B cell (primary cell): ENCODE results near the gene BEND3. TPM values are rescaled to one million over a fixed set of nuclear protein-coding genes. Genes with fewer than 3 reads are reported as not detected.

ENCODE experiments used
- ATAC-seq: fragments of 200-7000 bp; cut with Tn5 transposase; one replicate; pipeline ENCODE4 v1.10.0; 2021; ENCODE audit warnings: low read depth, mild to moderate bottlenecking, moderate number of reproducible peaks, moderate library complexity
- CTCF ChIA-PET: fragments of 350-600 bp; sonication (Branson Sonifier 250); formaldehyde crosslinking; loops from one replicate; lab custom pipeline; 2021; ENCODE audit warnings: antibody characterized with exemption, inconsistent platforms; lab: Charles Lee
- POLR2A ChIA-PET: fragments of 350-600 bp; sonication (Branson Sonifier 250); formaldehyde crosslinking; loops from one replicate; lab custom pipeline; 2021; ENCODE audit warnings: antibody characterized with exemption; lab: Charles Lee
- DNase-seq: peaks from one replicate; pipeline ENCODE4 v3.0.0; 2013
- H2AFZ ChIP-seq: 2 replicates; pipeline ENCODE4 v1.6.1; 2012; ENCODE audit warnings: mild to moderate bottlenecking, low read depth, low read length; ENCODE audit not compliant: insufficient read depth, poor library complexity, severe bottlenecking
- H3K27ac ChIP-seq, 2 donors: 1 replicate in 1 of 2; 2 replicates in 1 of 2; pipeline ENCODE4 v1.5.1; 2012 to 2013; ENCODE audit warnings: low read length in 2 of 2, mild to moderate bottlenecking in 2 of 2, moderate library complexity in 1 of 2
- H3K27me3 ChIP-seq, 4 experiments: fragments of 200-600 bp in 1 of 4; sonication (generic) in 1 of 4; replicated peaks in 1 of 4; 1 replicate in 2 of 4; 2 replicates in 2 of 4; pipeline versions ENCODE4 v1.6.1 to v1.7.0; 2013 to 2016; ENCODE audit warnings: low read length in 3 of 4, mild to moderate bottlenecking in 2 of 4, mixed read lengths in 1 of 4, moderate library complexity in 1 of 4; ENCODE audit not compliant: insufficient read depth in 4 of 4, control insufficient read depth in 3 of 4; ENCODE audit errors: control extremely low read depth in 1 of 4
- H3K36me3 ChIP-seq, 2 experiments: replicated peaks in 1 of 2; 1 replicate in 1 of 2; 2 replicates in 1 of 2; pipeline versions ENCODE4 v1.6.1 to v1.7.1; 2013; ENCODE audit warnings: low read length in 1 of 2; ENCODE audit not compliant: insufficient read depth in 2 of 2, control insufficient read depth in 1 of 2; ENCODE audit errors: control extremely low read depth in 1 of 2, extremely low read depth in 1 of 2
- H3K4me1 ChIP-seq, 2 donors: fragments of 200-600 bp in 1 of 2; sonication (generic) in 1 of 2; 1 replicate in 1 of 2; 2 replicates in 1 of 2; pipeline versions ENCODE4 v1.5.1 to v1.6.1; 2013 to 2017; ENCODE audit warnings: low read length in 2 of 2; ENCODE audit not compliant: control insufficient read depth in 2 of 2, insufficient read depth in 2 of 2
- H3K4me2 ChIP-seq: replicated peaks from 2 replicates; pipeline ENCODE3; 2012; ENCODE audit warnings: mild to moderate bottlenecking, low read depth, low read length; ENCODE audit not compliant: poor library complexity, severe bottlenecking
- H3K4me3 ChIP-seq, 5 experiments: fragments of 200-600 bp in 1 of 5; sonication (generic) in 1 of 5; 1 replicate in 3 of 5; 2 replicates in 2 of 5; pipeline versions ENCODE4 v1.5.1 to v1.7.0; 2011 to 2016; ENCODE audit warnings: low read length in 4 of 5, mild to moderate bottlenecking in 4 of 5, low read depth in 2 of 5, control low read depth in 1 of 5, moderate library complexity in 1 of 5; ENCODE audit not compliant: insufficient read depth in 1 of 5; ENCODE audit errors: control extremely low read depth in 1 of 5, extremely low read depth in 1 of 5
- H3K79me2 ChIP-seq: fragments of 200-600 bp; sonication (generic); one replicate; pipeline ENCODE4 v1.6.0; 2016; ENCODE audit warnings: low read length; ENCODE audit not compliant: control insufficient read depth, insufficient read depth
- H3K9ac ChIP-seq: fragments of 200-600 bp; sonication (generic); 2 replicates; pipeline ENCODE4 v1.6.1; 2017; ENCODE audit warnings: mild to moderate bottlenecking, low read length, moderate library complexity
- H3K9me3 ChIP-seq, 3 donors: one replicate each; pipeline versions ENCODE4 v1.6.1 to v1.7.1; 2013; ENCODE audit warnings: low read length in 2 of 3; ENCODE audit not compliant: control insufficient read depth in 2 of 3, insufficient read depth in 1 of 3; ENCODE audit errors: control extremely low read depth in 1 of 3
- H4K20me1 ChIP-seq: 2 replicates; pipeline ENCODE4 v1.6.0; 2012; ENCODE audit warnings: mild to moderate bottlenecking, low read length; ENCODE audit not compliant: insufficient read depth, control insufficient read depth, poor library complexity, severe bottlenecking
- H3K27ac Mint-ChIP-seq: one replicate; pipeline ENCODE4 v1.8.0; 2021; ENCODE audit warnings: mixed read lengths
- H3K27me3 Mint-ChIP-seq: one replicate; pipeline ENCODE4 v1.8.0; 2021; ENCODE audit warnings: mixed read lengths
- H3K4me1 Mint-ChIP-seq: one replicate; pipeline ENCODE4 v1.8.0; 2021; ENCODE audit warnings: mixed read lengths
- H3K4me3 Mint-ChIP-seq: one replicate; pipeline ENCODE4 v1.8.0; 2021; ENCODE audit warnings: mixed read lengths
- H3K9me3 Mint-ChIP-seq: one replicate; pipeline ENCODE4 v1.8.0; 2022; ENCODE audit warnings: mixed read lengths; ENCODE audit not compliant: insufficient read depth
- EZH2 ChIP-seq: IDR thresholded peaks from 2 replicates; pipeline ENCODE4 v1.6.1; 2012; ENCODE audit warnings: borderline replicate concordance, low read depth, mild to moderate bottlenecking, moderate library complexity, low read length; ENCODE audit not compliant: insufficient read depth, poor library complexity, severe bottlenecking
- WGBS: methylation state at CpG from one replicate; pipeline ENCODE4 v1.1.5; 2013; ENCODE audit warnings: missing lambda C conversion rate; ENCODE audit not compliant: insufficient coverage; 5-methylcytosine and 5-hydroxymethylcytosine counted together
- intact Hi-C: fragments of 100-400 bp; cut with micrococcal nuclease; formaldehyde crosslinking; loops from one replicate; pipeline ENCODE4 v1.10.0; 2022
- polyA plus RNA-seq: library from polyadenylated mRNA; depleted of rRNA; stranded (reverse); fragments of >200 nt; gene quantifications from 2 replicates; pipeline ENCODE4 v1.2.3, GENCODE V29; 2012
- total RNA-seq, 2 donors: library from RNA; stranded (reverse); fragments of 120-200 nt in 1 of 2; gene quantifications; 1 replicate in 1 of 2; 2 replicates in 1 of 2; pipeline versions ENCODE4 v1.2.3 to v1.2.4, GENCODE V29; 2013 to 2022
- TF ChIP-seq, protein P1 (sequence below): fragments of 200-600 bp; IDR thresholded peaks from one replicate; pipeline ENCODE4 v1.8.0; 2022; ENCODE audit warnings: antibody characterized with exemption, mild to moderate bottlenecking

BEND3 gene
- total and polyA plus RNA-seq, 2 donors (not counting 1 experiment from before 2014, with no cell fraction given) = 0.78 to 2.0 TPM

DNA sequence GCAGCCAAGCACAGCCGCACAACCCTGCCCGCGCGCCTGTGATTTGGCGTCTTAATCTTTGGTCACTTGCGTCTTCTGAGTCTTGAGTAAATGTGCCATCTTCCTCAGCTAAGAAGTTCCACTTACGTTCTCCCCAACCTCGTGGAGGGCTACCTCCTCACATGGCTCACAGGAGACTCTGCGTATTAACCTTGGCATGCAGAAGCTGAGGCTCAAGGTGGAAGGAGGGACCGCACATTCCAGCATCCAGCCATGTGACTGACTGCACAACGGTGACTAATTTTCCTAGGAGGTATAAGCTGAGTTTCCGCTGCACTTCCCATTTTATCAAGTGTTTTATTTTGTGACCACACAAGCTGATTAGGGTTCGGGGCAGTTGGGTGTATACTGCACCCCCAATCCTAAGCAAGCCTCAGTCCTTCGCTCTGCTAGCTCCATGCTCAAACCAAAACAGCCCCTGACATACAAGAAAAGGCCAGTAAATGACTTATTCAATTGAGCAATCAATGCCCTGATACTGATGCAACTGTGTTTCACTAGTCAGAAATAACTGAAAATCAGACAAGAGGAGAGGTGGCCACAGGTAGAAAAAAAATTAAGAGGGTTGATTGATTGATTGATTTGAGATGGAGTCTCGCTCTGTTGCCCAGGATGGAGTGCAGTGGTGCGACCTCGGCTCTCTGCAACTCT lies 7.0 kb downstream of the BEND3 start:
- peaks cover under 1% of the 10 kb centered on the region for H3K79me2 ChIP-seq
- POLR2A ChIA-PET = no interaction called here

DNA sequence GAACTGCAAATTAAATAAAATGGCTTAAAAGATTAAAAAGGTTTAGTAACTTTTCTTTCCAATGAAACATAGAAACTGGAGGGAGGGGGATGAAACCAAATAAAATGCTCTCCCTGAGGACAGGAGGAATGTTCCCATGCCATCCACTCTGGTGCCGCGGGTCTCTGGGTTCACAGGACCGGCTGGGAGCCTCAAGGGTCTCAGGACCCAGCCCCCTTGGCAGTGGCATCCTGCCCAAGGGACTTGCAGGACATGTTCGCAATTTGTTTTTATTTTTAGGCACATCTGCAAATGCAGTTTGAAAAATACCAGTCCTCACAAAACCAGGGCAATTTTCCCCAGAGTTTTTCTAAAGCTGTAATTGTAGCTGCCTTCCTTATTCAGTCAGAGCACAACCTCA lies 7.5 kb downstream of the BEND3 start:
- no peaks in the 10 kb centered on the region for H3K27me3 Mint-ChIP-seq
- DNase-seq (no peak), ATAC-seq (no peak)
- H3K4me2 ChIP-seq = no peak overlapping the region
- CTCF ChIA-PET = no interaction called here
- H3K79me2 ChIP-seq = peaks cover 3% of the 10 kb centered on the region
- H3K36me3 ChIP-seq = no peaks in the 10 kb centered on the region
- H3K27ac ChIP-seq = no peak overlapping the region
- H3K9me3 ChIP-seq = no peaks in the 10 kb centered on the region
- no peak overlapping the region for H2AFZ ChIP-seq
- intact Hi-C loops = no loop called here
- TF ChIP-seq, protein P1, sequence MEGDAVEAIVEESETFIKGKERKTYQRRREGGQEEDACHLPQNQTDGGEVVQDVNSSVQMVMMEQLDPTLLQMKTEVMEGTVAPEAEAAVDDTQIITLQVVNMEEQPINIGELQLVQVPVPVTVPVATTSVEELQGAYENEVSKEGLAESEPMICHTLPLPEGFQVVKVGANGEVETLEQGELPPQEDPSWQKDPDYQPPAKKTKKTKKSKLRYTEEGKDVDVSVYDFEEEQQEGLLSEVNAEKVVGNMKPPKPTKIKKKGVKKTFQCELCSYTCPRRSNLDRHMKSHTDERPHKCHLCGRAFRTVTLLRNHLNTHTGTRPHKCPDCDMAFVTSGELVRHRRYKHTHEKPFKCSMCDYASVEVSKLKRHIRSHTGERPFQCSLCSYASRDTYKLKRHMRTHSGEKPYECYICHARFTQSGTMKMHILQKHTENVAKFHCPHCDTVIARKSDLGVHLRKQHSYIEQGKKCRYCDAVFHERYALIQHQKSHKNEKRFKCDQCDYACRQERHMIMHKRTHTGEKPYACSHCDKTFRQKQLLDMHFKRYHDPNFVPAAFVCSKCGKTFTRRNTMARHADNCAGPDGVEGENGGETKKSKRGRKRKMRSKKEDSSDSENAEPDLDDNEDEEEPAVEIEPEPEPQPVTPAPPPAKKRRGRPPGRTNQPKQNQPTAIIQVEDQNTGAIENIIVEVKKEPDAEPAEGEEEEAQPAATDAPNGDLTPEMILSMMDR = no peak
- TF ChIP-seq EZH2 = no peak
- no peak overlapping the region for H3K27ac Mint-ChIP-seq
- H3K4me3 ChIP-seq = no peak overlapping the region
- H3K27me3 ChIP-seq = no peaks in the 10 kb centered on the region
- no peaks in the 10 kb centered on the region for H3K4me1 ChIP-seq
- H3K4me1 Mint-ChIP-seq = peaks cover 1% of the 10 kb centered on the region
- no peak overlapping the region for H3K4me3 Mint-ChIP-seq
- no peaks in the 10 kb centered on the region for H3K9me3 Mint-ChIP-seq
- 94% methylated on average over 4 of the region's 4 CpGs for WGBS
- POLR2A ChIA-PET = no interaction called here
- H4K20me1 ChIP-seq = no peaks in the 10 kb centered on the region
- H3K9ac ChIP-seq = no peak overlapping the region

More for the DNA sequence above, 7.0 kb downstream of the BEND3 start:
- no peak overlapping the region for H3K27ac Mint-ChIP-seq
- DNase-seq = no peak
- H3K27me3 Mint-ChIP-seq = no peaks in the 10 kb centered on the region
- WGBS = 100% methylated on average over 15 of the region's 17 CpGs
- Histone ChIP-seq H3K36me3 (no peaks in the 10 kb centered on the region), H4K20me1 (no peaks in the 10 kb centered on the region), H3K27me3 (no peaks in the 10 kb centered on the region), H3K4me2 (no peak overlapping the region), H3K9me3 (no peaks in the 10 kb centered on the region), H3K4me1 (no peaks in the 10 kb centered on the region), H2AFZ (no peak overlapping the region), H3K9ac (no peak overlapping the region), H3K27ac (no peak overlapping the region), H3K4me3 (no peak overlapping the region)
- intact Hi-C loops = no loop called here
- H3K4me3 Mint-ChIP-seq = no peak overlapping the region
- peaks cover under 1% of the 10 kb centered on the region for H3K4me1 Mint-ChIP-seq
- ATAC-seq = no peak
- TF ChIP-seq, protein P1 = no peak
- TF ChIP-seq EZH2 = no peak
- CTCF ChIA-PET = no interaction called here
- H3K9me3 Mint-ChIP-seq = no peaks in the 10 kb centered on the region
